NCI-H1048 (cell line): Measurements from ENCODE around the gene SCGB3A1.

ENCODE experiments used
- DNase-seq: peaks from one replicate; lab custom pipeline; 2025; lab: John Stamatoyannopoulos, UW

Gene SCGB3A1

GRCh38 chr5:180625125-180625790, 34.0 kb upstream of the SCGB3A1 start:
- no peak for DNase-seq

GRCh38 chr5:180624587-180624986, 33.3 kb upstream of the SCGB3A1 start:
- DNase-seq = no peak

- no peak for DNase-seq
These were observed 32.5 kb upstream of the SCGB3A1 start for GRCh38 chr5:180623844-180624243.

GRCh38 chr5:180623411-180623834, 32.1 kb upstream of the SCGB3A1 start:
- DNase-seq = no peak

- DNase-seq = no peak
These were observed 31.6 kb upstream of the SCGB3A1 start for GRCh38 chr5:180622910-180623309.

- DNase-seq = no peak
These were observed 30.0 kb upstream of the SCGB3A1 start for GRCh38 chr5:180621311-180621710.

GRCh38 chr5:180620014-180620413, 28.7 kb upstream of the SCGB3A1 start:
- no peak for DNase-seq

- DNase-seq = no peak
These were observed 28.2 kb upstream of the SCGB3A1 start for GRCh38 chr5:180619563-180619915.

- no peak for DNase-seq
These were observed 27.7 kb upstream of the SCGB3A1 start for GRCh38 chr5:180618829-180619562.

- no peak for DNase-seq
These were observed 27.2 kb upstream of the SCGB3A1 start for GRCh38 chr5:180618487-180618828.

- no peak for DNase-seq
These were observed 22.5 kb upstream of the SCGB3A1 start for GRCh38 chr5:180613814-180614188.

- no peak for DNase-seq
These were observed 22.0 kb upstream of the SCGB3A1 start for GRCh38 chr5:180613188-180613813.

GRCh38 chr5:180612683-180613082, 21.4 kb upstream of the SCGB3A1 start:
- no peak for DNase-seq

GRCh38 chr5:180611140-180611850, 20.0 kb upstream of the SCGB3A1 start:
- no peak for DNase-seq

- no peak for DNase-seq
These were observed 18.7 kb upstream of the SCGB3A1 start for GRCh38 chr5:180609817-180610550.

GRCh38 chr5:180609386-180609785, 18.1 kb upstream of the SCGB3A1 start:
- DNase-seq = no peak

GRCh38 chr5:180608572-180609310, 17.4 kb upstream of the SCGB3A1 start:
- DNase-seq = no peak

- no peak for DNase-seq
These were observed 16.7 kb upstream of the SCGB3A1 start for GRCh38 chr5:180607861-180608571.

GRCh38 chr5:180606215-180606785, 15.0 kb upstream of the SCGB3A1 start:
- DNase-seq = no peak

- DNase-seq = peak; percentile 20
These were observed 14.4 kb upstream of the SCGB3A1 start for GRCh38 chr5:180605554-180606214.
